HG03066 (cell line): ENCODE results near the gene DOLK.

ENCODE experiments used
- ATAC-seq: cut with Tn5 transposase; IDR thresholded peaks from one replicate; pipeline ENCODE4 v1.9.1; 2021; ENCODE audit warnings: low read depth; ENCODE audit not compliant: unreplicated experiment

Gene DOLK

DNA sequence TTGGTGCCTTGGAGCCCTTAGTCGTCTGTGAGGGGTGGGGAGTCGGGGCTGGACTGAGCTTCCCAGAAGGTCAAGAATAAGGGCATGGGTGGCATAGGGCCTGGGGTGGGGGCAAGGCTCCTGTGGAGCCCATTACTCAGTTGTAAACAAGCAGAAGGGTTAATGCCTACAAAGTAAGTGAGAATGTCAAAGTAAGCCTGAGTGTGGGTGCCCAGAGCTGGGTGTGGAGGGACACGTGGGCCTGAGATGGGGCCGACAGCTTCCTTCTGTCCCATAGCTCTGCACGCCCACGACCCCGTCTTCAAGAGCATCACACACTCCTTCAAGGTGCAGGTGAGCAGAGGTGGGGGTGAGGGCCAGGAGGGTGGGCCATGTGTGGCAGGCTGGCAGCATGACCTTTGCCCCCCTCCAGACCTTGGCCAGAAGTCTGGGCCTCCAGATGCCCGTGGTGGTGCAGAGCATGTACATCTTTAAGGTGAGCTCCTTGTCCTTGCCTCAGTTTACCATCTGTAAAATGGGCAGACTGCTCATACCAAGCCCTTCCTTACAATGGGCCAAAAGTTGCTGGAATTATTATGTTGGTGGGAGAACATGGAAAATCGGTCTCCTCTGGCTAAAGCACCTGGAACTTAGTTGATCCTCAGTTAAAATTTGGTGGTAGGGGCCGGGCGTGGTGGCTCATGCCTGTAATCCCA, 11.1 kb downstream of the DOLK start:
- ATAC-seq = no peak

DNA sequence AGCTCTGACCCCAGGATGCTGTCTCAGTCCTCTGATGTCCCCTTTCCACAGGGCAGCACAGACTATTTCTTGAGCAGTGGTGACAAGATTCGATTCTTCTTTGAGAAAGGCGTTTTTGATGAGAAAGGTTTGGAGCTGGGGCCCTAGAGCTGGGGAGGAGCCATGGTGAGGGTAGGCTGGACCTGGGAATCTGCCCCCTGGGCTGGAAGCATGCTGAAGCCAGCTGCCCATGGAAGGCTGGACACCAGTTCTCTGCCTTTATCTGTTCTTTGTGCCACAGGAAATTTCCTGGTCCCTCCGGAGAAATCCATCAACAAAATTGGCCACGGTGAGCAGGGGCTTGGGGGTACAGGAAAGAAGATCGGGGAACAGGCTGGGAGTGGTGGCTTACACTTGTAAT, 13.7 kb downstream of the DOLK start:
- no peak for ATAC-seq

DNA sequence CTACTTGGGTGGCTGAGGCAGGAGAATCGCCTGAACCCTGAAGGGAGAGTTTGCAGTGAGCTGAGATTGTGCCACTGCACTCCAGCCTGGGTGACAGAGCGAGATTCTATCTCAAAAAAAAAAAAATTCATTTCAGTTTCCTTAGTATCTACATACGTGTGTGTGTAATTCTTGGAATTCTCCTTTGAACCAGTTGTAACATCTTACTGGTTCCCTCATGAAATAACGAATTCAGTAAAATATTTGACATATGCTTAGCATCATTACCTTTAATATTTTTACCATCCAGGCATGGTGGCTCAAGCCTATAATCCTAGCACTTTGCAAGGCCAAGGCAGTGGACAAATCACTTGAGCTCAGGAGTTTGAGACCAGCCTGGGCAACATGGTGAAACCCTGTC, 17.8 kb downstream of the DOLK start:
- ATAC-seq = no peak

DNA sequence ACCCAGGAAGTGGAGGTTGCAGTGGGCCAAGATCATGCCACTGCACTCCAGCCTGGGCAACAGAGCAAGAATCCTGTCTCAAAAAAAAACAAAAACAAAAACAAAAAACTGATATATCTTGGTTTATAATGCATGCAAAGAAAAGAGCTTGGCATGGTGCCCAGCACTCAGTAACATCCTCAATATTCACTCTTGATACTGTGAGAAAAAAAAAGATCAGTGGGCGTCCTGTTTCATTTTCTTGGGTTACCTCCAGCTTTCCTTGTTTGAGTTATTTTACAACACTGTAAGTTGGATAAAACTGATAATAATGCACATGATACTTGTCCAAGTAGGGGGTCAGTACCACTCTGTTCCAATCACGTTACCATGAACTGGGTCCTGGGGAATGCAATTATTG, 18.8 kb downstream of the DOLK start:
- ATAC-seq = no peak

DNA sequence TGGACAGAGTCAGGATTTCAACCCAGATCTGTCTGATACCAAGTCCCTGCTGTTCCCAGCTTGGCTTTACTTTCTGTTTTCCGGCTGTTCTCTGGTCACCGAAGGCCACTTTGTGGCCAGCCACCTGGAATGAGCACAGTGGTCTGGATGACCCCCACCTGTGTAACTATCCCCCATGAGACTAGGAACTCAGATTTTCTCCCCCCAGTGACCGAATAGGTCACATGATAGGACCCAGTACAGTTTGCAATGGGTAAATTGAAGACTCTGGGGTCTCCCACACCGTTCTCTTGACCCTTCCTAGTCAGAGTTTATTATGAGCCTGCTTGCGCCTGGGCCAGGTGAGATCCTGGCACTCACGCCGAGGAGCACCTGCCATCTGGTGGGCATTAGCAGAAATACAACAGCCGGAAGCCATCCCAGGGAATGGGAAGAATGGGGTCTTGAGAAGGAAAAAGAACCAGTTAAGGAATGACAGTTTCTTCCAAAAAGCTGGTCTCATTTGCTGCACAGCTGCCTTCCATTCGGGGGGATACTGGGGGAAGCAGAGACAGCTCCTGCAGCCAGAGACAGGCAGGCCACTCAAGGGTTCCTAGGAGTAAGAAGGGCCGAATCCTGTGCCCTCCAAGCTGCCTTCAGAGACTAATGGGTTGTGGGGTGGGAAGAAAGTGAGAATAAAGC, 19.5 kb downstream of the DOLK start:
- no peak for ATAC-seq

DNA sequence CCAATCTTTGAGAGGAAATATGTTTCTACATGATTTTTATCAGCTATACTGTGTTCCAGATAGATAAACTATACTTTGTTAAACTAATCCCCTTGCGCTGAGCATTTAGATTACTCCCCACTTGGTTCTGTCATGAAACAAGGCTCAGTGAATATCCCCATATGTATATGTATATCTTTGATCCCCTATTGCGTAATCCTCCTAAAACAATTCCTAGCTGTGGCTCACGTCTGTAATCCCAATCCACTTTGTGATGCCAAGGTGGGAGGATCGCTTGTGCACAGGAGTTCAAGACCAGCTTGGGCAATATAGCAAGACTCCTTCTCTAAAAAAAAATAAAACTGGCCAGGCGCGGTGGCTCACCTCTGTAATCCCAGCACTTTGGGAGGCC, 23.9 kb downstream of the DOLK start:
- ATAC-seq = no peak

DNA sequence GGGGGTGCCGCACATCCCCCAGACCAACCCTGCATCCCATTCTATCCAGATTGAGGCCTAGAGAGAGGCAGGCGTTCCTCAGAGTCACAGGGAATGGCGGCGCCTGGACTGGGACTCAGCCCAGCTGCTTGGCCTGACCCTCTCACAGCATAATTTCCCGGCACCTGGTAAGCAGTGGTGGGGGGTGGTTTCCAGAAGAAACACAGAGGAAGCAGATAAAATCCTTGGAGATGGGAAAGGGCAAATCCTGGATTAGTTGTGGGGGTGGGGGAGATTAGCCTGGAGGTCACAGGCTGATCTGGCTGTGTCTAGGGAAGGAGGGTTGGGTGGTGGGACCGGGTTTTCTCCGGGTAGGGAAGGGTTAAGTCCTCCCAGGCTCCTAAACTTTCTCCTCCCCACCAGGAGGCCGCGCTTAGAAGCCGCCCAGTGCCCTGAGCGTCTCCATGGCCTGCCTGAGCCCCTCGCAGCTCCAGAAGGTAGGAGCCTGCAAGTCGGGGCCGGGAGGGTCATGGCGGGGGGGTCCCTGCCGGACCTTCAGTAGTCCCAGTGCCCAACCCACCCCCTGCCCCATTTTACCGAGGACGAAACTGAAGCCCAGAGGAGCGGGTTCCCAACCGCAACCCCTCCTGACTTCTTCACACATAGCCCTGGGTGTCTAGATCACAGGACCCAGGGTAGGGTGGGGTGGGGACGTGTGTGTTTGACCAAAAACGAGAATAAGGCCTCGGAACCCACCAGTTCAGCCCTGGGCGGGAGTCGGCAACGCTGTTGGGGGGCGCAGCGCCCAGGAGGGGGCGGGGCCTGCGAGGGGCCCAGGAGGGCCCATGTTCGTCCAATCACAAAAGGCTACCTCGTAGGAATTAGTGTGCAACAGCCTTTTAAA, 25.3 kb downstream of the DOLK start:
- no peak for ATAC-seq

DNA sequence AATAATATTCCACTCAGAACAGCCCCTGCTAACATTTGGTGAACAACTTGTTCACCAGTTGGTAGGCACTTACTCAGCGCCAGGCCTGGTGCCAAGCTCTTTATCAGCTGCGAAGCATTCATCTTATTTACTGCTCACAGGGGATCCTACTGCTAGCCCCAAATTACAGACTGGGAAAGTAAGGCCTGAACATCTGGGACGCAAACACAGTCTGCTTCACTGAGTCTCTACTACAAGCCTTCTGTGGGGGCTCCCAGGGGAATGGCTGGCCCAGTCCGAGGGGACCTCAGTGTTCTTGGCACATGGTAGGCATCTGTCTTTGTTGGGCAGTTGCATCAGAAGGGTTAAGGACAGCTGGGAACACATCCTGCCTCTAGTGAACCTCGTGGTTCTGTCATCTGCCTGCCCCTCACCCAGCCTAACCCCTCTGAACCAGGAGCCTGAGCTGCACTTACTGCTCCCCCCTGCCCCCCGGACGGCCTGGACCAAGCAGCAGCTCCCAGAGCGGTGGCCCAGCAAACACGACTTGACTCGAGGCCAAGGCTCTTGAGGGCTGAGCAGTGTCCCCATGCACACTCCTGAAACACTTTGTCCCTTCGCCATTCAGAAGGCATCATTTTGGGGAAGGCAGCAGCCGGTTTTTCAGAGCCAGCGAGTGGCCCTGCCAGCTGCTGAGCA, 26.9 kb downstream of the DOLK start, which contains the start of gene PHYHD1:
Gene PHYHD1 (plus strand): TSS at position 602 of the 678 bp plus-strand sequence. CDS start 1,342 bp downstream, outside the sequence.
- no peak for ATAC-seq

DNA sequence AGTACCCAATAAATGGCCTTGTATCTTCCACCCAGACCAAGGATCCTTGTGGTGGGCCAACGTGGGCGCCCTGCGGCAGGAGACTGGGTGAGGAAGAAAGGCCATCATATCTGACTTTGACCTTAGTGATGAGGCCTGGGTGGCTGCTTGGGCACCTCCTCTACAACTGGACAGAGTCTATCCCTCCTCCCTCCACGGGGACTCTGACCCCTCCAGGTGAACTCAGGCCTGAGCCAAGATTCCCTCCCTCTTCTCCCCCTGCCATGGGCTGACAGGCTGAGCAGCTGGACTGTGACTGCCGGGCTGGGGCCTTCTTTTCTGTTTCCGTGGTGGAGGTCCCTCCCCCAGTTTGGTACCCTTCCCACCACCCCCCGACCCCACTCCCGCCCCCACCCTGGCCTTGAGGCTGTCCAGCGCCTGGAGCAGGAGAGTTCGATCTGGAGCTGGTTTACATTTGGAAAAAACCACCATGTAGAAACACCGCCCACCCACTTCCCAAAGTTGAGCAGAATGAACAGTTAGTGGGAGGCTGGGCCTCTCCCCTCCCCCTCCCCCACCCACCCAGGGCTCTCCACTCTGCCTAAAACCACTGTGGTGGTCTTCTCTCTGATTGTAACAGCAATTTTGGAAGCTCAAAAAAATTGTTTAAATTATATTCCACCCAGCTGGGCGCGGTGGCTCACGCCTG, 27.9 kb downstream of the DOLK start:
- ATAC-seq = no peak

DNA sequence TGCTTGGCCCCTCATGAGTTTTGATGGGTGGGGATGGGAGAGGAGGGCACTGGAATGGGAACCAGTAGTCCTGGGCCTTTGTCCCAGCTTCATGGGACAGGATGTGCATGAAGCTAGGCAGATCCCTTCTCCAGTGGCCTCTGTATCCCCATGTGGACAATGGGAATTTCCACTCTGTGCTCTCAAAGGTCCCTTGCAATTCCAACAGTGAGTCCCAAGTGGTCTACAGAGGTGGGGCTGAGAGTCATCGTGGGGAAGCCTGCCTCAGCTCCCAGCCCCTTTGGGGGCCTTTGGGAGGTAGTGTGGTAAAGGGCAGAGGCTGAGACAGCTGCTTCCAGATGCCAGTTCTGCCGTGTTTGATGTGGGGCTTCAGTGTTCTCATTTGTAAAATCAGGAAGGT, 28.5 kb downstream of the DOLK start:
- no peak for ATAC-seq

DNA sequence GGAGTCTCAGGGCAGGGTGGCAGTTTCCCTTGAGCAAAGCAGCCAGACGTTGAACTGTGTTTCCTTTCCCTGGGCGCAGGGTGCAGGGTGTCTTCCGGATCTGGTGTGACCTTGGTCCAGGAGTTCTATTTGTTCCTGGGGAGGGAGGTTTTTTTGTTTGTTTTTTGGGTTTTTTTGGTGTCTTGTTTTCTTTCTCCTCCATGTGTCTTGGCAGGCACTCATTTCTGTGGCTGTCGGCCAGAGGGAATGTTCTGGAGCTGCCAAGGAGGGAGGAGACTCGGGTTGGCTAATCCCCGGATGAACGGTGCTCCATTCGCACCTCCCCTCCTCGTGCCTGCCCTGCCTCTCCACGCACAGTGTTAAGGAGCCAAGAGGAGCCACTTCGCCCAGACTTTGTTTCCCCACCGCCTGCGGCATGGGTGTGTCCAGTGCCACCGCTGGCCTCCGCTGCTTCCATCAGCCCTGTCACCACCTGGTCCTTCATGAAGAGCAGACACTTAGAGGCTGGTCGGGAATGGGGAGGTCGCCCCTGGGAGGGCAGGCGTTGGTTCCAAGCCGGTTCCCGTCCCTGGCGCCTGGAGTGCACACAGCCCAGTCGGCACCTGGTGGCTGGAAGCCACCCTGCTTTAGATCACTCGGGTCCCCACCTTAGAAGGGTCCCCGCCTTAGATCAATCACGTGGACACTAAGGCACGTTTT, 30.1 kb downstream of the DOLK start:
- ATAC-seq = no peak

DNA sequence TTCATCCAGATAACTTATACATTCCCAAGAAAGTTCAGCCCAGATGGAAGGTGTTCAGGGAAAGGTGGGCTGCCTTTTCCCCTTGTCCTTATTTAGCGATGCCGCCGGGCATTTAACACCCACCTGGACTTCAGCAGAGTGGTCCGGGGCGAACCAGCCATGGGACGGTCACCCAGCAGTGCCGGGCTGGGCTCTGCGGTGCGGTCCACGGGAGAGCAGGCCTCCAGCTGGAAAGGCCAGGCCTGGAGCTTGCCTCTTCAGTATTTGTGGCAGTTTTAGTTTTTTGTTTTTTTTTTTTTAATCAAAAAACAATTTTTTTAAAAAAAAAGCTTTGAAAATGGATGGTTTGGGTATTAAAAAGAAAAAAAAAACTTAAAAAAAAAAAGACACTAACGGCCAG, 30.7 kb downstream of the DOLK start:
- no peak for ATAC-seq

DNA sequence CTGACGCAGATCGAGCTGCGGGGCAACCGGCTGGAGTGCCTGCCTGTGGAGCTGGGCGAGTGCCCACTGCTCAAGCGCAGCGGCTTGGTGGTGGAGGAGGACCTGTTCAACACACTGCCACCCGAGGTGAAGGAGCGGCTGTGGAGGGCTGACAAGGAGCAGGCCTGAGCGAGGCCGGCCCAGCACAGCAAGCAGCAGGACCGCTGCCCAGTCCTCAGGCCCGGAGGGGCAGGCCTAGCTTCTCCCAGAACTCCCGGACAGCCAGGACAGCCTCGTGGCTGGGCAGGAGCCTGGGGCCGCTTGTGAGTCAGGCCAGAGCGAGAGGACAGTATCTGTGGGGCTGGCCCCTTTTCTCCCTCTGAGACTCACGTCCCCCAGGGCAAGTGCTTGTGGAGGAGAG, 31.2 kb downstream of the DOLK start:
- no peak for ATAC-seq

DNA sequence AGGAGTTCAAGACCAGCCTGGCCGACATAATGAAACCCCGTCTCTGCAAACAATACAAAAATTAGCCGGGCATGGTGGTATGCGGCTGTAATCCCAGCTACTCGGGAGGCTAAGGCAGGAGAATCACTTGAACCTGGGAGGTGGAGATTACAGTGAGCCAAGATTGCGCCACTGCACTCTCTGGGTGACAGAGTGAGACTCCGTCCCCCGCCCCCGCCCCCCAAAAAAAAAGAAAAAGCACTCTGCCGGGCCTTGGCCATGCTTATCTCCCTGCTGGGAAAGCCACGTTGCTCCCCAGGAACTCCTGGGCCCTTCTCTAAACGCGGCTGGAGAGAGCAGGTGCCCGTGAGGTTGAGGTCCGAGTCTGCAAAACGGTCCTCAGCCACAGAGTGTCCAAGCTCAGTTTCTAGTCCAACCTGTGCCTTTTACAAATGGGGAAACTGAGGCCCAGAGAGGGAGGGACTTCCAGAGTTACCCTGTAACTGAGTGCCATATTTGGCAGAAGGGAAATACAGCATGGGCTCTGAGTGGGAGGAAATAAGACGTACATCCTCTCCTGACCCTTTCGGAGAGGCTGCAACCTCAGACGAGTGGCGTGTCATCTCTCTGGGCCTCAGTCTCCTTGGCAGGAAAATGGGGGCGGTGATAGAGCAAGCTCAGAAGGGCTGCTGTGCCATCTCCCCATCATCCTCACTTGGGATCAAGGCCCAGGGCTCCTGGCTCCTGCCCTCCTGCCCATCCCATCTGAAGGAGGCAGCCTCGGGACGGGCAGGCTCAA, 33.2 kb downstream of the DOLK start:
- no peak for ATAC-seq

DNA sequence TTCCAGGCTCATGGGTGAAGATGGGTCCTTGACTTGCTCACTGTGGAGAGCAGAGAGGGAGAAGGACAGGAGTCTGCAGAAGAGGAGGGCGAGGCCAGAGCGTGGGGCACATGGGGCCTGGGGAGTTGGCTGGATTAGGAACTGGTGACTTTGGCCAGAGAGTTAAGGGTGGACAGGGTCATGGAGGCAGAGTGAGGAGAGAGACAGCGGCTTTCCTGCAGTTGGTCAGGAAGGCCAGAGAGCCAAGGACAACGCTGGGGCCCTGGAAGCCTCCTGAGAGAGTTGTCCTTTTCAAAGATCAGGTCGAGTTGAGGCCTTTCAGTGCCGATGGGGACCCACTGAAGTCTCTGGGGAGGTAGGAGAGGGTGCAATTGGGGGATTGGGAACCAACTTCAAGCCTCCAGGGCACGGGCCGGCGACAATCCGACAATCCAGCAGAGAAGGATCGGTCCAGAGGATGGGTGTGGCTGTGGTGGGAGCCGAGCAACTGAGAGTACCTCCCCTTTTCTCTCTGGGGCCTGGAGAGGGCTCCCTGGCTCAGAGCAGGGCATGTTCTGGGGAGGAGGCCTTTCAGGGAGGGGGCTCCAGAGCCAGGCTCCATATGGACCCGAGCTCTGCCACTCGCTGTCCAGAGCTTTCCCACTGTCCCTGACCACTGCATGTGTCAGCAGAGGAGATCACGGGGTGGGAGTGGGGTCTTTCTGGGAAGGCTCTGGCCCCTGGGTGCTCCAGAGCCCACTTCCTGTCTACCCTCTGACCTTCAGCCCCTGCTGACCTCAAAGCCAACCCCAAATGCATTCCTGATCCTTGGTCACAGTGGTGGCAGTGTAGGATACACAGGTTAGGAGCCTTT, 34.1 kb downstream of the DOLK start:
- ATAC-seq = no peak

DNA sequence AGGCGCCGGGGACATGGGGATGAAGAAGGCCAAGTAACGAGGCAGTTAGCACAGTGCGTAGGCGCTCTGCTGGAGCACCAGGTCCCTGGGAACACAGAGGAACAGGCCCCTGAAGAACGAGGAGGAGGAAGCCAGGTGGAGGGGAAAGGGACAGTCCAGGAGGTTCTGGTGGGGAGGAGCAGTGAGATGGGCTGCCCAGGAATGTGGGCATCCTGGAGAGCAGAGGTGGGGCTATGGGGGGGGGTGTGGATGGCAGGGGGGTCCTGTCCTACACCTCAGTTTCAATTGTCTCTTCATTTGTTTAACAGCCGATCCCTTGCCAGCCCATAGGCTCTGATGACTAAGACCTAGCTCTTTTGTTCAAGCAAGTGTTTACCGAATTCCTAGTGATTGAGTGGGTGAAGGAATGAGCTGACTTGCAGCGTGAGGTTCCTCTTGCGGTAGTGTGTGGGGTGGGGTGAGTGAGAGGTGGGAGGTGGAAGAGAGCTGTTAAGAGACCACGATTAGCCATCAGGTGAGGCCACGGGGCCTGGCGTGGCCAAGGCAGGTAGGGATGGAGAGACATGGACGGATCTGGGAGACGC, 35.0 kb downstream of the DOLK start:
- ATAC-seq = no peak

DNA sequence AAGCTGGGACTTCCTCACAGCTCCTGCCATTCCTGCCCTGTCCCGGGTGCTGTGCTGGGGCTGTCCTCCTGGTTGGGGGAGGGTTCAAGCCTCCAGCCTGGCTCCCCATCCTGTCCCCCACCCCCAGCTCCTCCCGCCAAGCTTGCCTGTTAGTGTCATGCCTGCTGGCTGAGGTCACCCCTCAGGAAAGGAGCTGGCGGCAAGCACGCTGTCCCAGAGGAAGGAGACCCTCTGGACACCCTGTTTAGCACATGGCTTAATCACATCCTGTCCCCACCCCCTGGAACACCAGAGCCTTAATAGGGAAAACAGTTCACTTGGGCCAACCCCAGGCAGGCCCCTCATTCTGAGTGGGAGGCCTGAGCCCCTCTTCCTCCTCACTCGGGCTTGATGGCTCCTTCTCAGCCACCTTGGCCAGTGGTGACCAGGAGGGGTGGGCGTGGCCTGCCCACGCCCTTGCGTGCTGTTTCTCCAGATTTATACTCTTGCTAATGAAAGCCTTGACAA, 35.8 kb downstream of the DOLK start:
- ATAC-seq = no peak
